Measurements from ENCODE around the gene EIF4EBP3.
A peak's percentile ranks its signal among the peaks of the same experiment; 100 is the strongest.

The EIF4EBP3 gene

DNA sequence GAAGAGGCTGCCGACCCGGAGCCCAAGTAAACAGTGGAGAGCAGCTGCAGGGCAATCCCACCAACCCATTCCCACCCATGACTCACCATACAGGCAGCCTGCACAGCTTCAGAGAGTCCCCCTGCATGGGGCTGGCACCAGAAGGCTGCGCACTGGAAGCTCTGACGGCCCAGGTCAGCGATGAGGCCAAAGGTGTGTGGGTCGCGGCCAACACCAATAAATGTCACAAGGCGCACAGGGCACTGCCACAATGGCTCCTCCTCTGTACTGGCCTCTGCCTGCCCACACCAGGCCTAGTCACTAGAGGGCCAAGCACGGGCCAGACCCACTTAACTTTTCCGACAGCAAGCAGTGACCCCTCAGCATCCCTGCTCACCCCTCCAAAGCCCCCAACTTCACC is 12.8 kb downstream of the EIF4EBP3 start:
- TF ChIP-seq, protein P1, sequence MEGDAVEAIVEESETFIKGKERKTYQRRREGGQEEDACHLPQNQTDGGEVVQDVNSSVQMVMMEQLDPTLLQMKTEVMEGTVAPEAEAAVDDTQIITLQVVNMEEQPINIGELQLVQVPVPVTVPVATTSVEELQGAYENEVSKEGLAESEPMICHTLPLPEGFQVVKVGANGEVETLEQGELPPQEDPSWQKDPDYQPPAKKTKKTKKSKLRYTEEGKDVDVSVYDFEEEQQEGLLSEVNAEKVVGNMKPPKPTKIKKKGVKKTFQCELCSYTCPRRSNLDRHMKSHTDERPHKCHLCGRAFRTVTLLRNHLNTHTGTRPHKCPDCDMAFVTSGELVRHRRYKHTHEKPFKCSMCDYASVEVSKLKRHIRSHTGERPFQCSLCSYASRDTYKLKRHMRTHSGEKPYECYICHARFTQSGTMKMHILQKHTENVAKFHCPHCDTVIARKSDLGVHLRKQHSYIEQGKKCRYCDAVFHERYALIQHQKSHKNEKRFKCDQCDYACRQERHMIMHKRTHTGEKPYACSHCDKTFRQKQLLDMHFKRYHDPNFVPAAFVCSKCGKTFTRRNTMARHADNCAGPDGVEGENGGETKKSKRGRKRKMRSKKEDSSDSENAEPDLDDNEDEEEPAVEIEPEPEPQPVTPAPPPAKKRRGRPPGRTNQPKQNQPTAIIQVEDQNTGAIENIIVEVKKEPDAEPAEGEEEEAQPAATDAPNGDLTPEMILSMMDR (IDR thresholded peaks at IDR 0.05; ENCODE audit: extremely low read depth, insufficient read depth, missing control alignments) = no peak
- in situ Hi-C loops (cut with MboI; ENCODE audit: low pct_unique_long_range_greater_than_20kb, low sequenced_read_pairs, unreplicated experiment) = no loop called here
- DNase-seq (ENCODE audit: low spot score) = no peak

DNA sequence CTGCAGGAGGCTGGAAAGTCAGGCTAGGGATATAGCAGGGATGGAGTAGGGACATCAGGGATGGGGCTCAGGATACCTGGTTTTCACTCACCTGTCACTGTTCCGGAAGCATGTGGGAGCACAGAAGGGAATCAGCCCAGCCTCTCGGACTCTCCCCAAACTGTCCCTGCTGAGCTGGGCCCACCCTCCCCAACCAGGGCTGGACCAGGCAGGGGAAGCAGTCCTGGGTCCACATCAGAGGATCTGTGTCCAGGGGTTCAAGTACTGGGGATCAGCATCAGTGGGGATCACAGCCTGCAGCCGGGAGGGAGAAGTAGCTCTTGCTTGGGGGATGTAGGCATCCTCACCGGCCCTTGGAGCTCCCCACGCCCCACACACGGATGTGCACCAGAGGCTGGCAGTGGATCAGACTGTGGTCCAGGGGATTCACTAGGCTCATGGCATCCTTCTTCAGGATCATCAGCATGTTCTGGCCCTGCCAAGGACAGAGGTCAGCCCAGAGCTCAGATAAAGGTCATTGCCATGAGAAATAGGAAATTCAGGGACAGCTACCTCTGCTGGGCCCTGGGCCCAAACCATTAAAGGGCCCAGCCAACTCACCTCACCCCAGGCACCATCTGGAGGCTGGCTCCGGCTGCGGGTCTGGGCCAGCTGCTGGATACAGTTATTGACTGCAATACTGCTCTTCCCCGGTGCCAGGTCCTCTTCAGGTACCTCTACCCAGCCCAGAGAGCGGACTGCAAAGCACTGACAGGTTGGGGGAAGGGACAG is 14.5 kb downstream of the EIF4EBP3 start:
- TF ChIP-seq, protein P1 (IDR thresholded peaks at IDR 0.05; ENCODE audit: extremely low read depth, insufficient read depth, missing control alignments) = no peak
- in situ Hi-C loops (cut with MboI; ENCODE audit: low pct_unique_long_range_greater_than_20kb, low sequenced_read_pairs, unreplicated experiment) = no loop called here
- DNase-seq (ENCODE audit: low spot score) = no peak

DNA sequence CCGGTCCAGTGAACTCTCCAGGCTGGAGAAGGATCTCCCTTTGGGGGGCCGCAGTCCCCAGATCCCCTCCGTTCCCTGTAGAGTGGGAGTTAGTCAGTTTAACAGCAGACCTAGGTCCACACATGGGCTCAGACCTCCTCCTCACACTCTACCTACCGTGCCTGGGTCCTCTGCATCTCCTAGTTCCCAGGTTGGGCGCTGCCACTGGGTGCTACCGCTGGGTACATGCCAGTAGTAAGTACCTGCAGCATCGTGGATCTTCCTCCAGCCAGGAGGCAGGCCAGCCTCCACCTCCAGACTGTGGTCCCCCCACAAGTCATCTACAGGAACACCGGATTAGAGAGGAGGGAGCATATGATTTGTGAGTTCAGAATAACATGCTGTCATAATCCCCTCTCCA is 16.1 kb downstream of the EIF4EBP3 start:
- TF ChIP-seq, protein P1 (IDR thresholded peaks at IDR 0.05; ENCODE audit: extremely low read depth, insufficient read depth, missing control alignments) = no peak
- DNase-seq (ENCODE audit: low spot score) = no peak
- in situ Hi-C loops (cut with MboI; ENCODE audit: low pct_unique_long_range_greater_than_20kb, low sequenced_read_pairs, unreplicated experiment) = no loop called here

DNA sequence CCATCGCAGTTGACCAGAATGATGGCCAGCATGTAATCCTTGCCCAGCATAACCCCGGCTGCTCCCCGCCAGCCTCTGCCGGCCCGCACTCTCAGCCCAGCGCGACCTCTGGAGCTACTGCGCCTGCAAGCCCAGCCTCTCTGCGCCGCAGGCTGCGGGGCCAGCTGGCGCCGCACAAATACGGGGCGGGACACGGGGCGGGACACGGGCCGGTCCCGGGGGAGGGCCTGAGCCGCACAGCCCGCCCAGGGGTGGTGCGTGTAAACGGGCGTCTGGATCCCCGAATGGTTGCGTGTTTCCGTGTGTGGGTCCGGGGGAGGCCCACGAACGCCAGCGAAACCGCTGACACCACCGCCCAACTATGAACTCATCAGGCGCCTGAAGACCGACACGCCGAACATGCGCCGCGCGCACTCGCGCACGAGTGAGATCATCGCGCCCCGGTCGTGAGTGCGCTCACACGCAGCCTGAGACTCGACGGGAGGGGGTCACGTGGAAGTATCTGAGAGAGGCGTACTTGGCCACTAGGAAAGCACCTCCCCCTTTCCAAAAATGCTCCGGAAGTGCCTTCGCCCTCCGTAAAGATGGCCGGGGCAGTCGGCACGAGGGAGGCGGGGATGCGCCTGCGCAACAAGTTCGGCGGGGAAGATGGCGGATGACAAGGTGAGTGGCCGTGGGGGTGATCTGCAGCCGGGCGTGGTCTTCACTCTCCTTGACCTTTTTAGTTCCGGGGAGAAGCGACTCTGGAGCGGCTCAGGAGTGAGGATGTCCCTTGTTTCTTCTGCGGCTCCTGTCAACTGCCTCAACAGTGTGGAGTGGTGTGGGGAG is 16.9 kb downstream of the EIF4EBP3 start, which contains the start of the genes APBB3 and SLC35A4:
Gene APBB3, minus strand, starts transcription at position 403 of the 828 bp plus-strand sequence. Its CDS starts 353 bp downstream, at position 50.
Gene SLC35A4, plus strand, starts transcription at position 633 of the 828 bp plus-strand sequence. CDS start 2,342 bp downstream, outside the sequence.
- DNase-seq (ENCODE audit: low spot score) = peak; percentile 96
- in situ Hi-C loops (cut with MboI; ENCODE audit: low pct_unique_long_range_greater_than_20kb, low sequenced_read_pairs, unreplicated experiment) = no loop called here
- TF ChIP-seq, protein P1 (IDR thresholded peaks at IDR 0.05; ENCODE audit: extremely low read depth, insufficient read depth, missing control alignments) = no peak

DNA sequence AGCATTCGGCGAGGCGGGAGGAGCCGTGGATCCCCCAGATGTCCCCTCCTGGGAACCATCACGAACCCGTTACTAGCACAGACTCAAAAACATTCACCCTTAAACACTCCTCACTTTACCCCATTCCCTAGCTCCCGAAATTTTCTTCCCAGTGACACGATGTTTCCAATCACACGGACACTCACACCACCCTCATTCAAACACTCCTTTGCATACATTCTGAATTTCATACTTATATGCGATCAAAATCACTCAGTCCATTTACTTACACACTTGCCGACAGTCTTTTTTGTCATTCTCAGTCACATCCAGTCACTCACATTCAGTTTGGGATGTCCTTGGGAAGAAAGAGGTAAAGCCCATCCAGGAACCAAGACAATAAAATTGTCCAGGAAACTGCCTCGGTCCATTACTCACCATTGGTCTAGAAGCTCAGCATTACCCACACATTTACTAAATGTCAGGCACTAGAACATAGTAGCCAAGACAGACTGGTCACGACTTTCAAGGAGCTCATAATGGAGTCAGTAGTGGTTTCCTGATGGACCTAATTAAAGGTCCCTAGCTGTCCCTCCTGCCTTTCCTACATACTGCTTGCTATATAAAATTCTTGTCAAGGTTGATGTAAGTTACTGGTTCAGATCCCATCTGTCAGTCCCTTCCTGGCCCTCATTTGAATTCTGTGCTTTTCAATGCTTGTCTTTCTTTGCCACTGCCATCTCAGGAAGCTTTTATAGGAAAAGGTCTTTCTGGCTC is 17.7 kb downstream of the EIF4EBP3 start:
- in situ Hi-C loops (cut with MboI; ENCODE audit: low pct_unique_long_range_greater_than_20kb, low sequenced_read_pairs, unreplicated experiment) = no loop called here
- TF ChIP-seq, protein P1 (IDR thresholded peaks at IDR 0.05; ENCODE audit: extremely low read depth, insufficient read depth, missing control alignments) = no peak

DNA sequence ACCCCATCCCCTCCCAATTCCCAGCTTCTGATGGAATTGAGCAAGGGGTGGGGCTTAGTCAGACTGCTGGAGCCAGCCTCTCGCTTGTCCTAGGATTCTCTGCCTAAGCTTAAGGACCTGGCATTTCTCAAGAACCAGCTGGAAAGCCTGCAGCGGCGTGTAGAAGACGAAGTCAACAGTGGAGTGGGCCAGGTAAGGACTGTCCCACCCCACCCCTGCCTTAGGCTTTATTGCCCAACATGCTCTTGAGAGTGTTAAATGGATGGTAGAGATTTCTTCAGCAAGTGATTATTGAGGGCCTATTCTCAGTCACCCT is 18.3 kb downstream of the EIF4EBP3 start:
- TF ChIP-seq, protein P1 (IDR thresholded peaks at IDR 0.05; ENCODE audit: extremely low read depth, insufficient read depth, missing control alignments) = no peak
- in situ Hi-C loops (cut with MboI; ENCODE audit: low pct_unique_long_range_greater_than_20kb, low sequenced_read_pairs, unreplicated experiment) = no loop called here
- no peak for DNase-seq (ENCODE audit: low spot score)

More for the DNA sequence above, 17.7 kb downstream of the EIF4EBP3 start:
- DNase-seq (ENCODE audit: low spot score) = no peak
